ENCODE measurements around the gene SF3B3. TPM values are rescaled to one million over a fixed set of nuclear protein-coding genes. Genes with fewer than 3 reads are reported as not detected.
A peak's percentile ranks its signal among the peaks of the same experiment; 100 is the strongest.
"Not testable (repeated sequence)": the region's sequence is repeated elsewhere in the genome, so short reads cannot be mapped to it uniquely, and the experiment has no call there.

SF3B3 gene
- total RNA-seq, 1 donor from 2014 or later = 278 TPM

GRCh38 chr16:70523076-70523742 is 407 bp upstream of the SF3B3 start, which contains the start of gene COG4:
COG4 (minus strand) TSS chr16:70523554; CDS start chr16:70523543, 11 bp downstream.
- no peak for TF ChIP-seq CTCF (IDR thresholded peaks at IDR 0.05; ENCODE audit: partially characterized antibody, unreplicated experiment)
- Mint-ChIP-seq H3K27ac (ENCODE audit: unreplicated experiment) (peak within 1 kb of the TSS; percentile 96), H3K36me3 (ENCODE audit: unreplicated experiment) (no peaks in the 10 kb centered on the region), H3K9me3 (ENCODE audit: unreplicated experiment) (peaks cover 9% of the 10 kb centered on the region), H3K4me1 (ENCODE audit: low read depth, unreplicated experiment) (peaks cover 17% of the 10 kb centered on the region), H3K4me3 (ENCODE audit: unreplicated experiment) (peak within 1 kb of the TSS; percentile 96), H3K27me3 (ENCODE audit: unreplicated experiment) (peaks cover 6% of the 10 kb centered on the region)
- peak; percentile 90 for DNase-seq

GRCh38 chr16:70524399-70524825 is 796 bp downstream of the SF3B3 start:
- H3K27ac Mint-ChIP-seq (ENCODE audit: unreplicated experiment) = peak overlapping the region; percentile 96
- not testable (repeated sequence) for H3K36me3 Mint-ChIP-seq (ENCODE audit: unreplicated experiment); H3K9me3 Mint-ChIP-seq (ENCODE audit: unreplicated experiment); H3K27me3 Mint-ChIP-seq (ENCODE audit: unreplicated experiment)
- DNase-seq = peak; percentile 22
- peaks cover 17% of the 10 kb centered on the region for H3K4me1 Mint-ChIP-seq (ENCODE audit: low read depth, unreplicated experiment)
- peak overlapping the region; percentile 96 for H3K4me3 Mint-ChIP-seq (ENCODE audit: unreplicated experiment)

GRCh38 chr16:70526403-70526802 is 2.8 kb downstream of the SF3B3 start:
- Mint-ChIP-seq H3K9me3 (ENCODE audit: unreplicated experiment) (peaks cover 9% of the 10 kb centered on the region), H3K4me3 (ENCODE audit: unreplicated experiment) (peak overlapping the region; percentile 43), H3K27ac (ENCODE audit: unreplicated experiment) (peak overlapping the region; percentile 15), H3K4me1 (ENCODE audit: low read depth, unreplicated experiment) (peaks cover 17% of the 10 kb centered on the region), H3K36me3 (ENCODE audit: unreplicated experiment) (no peaks in the 10 kb centered on the region), H3K27me3 (ENCODE audit: unreplicated experiment) (peaks cover 6% of the 10 kb centered on the region)
- TF ChIP-seq CTCF (IDR thresholded peaks at IDR 0.05; ENCODE audit: partially characterized antibody, unreplicated experiment) = no peak
- no peak for DNase-seq

GRCh38 chr16:70527315-70527996 is 3.8 kb downstream of the SF3B3 start:
- H3K36me3 Mint-ChIP-seq (ENCODE audit: unreplicated experiment) = no peaks in the 10 kb centered on the region
- H3K27me3 Mint-ChIP-seq (ENCODE audit: unreplicated experiment) = peaks cover 6% of the 10 kb centered on the region
- TF ChIP-seq CTCF (IDR thresholded peaks at IDR 0.05; ENCODE audit: partially characterized antibody, unreplicated experiment) = no peak
- H3K27ac Mint-ChIP-seq (ENCODE audit: unreplicated experiment) = peak overlapping the region; percentile 1
- no peak for DNase-seq
- H3K4me3 Mint-ChIP-seq (ENCODE audit: unreplicated experiment) = peak overlapping the region; percentile 43
- H3K4me1 Mint-ChIP-seq (ENCODE audit: low read depth, unreplicated experiment) = peaks cover 14% of the 10 kb centered on the region
- H3K9me3 Mint-ChIP-seq (ENCODE audit: unreplicated experiment) = peaks cover 9% of the 10 kb centered on the region

GRCh38 chr16:70529051-70529777 is 5.6 kb downstream of the SF3B3 start:
- no peak for DNase-seq
- peak; percentile 63 for TF ChIP-seq CTCF (IDR thresholded peaks at IDR 0.05; ENCODE audit: partially characterized antibody, unreplicated experiment)
- Mint-ChIP-seq H3K4me1 (ENCODE audit: low read depth, unreplicated experiment) (peaks cover 10% of the 10 kb centered on the region), H3K27ac (ENCODE audit: unreplicated experiment) (no peak overlapping the region), H3K9me3 (ENCODE audit: unreplicated experiment) (no peaks in the 10 kb centered on the region), H3K36me3 (ENCODE audit: unreplicated experiment) (no peaks in the 10 kb centered on the region), H3K27me3 (ENCODE audit: unreplicated experiment) (peaks cover under 1% of the 10 kb centered on the region), H3K4me3 (ENCODE audit: unreplicated experiment) (no peak overlapping the region)

GRCh38 chr16:70529954-70530353 is 6.3 kb downstream of the SF3B3 start:
- not testable (repeated sequence) for H3K27ac Mint-ChIP-seq (ENCODE audit: unreplicated experiment); DNase-seq; H3K4me3 Mint-ChIP-seq (ENCODE audit: unreplicated experiment); H3K9me3 Mint-ChIP-seq (ENCODE audit: unreplicated experiment); H3K36me3 Mint-ChIP-seq (ENCODE audit: unreplicated experiment); H3K27me3 Mint-ChIP-seq (ENCODE audit: unreplicated experiment)
- peaks cover 10% of the 10 kb centered on the region for H3K4me1 Mint-ChIP-seq (ENCODE audit: low read depth, unreplicated experiment)

Measured in glutamatergic neuron (in vitro differentiated cells).